Stimulated activated CD4-positive, alpha-beta T cell treated with anti-CD3 and anti-CD28 coated beads, TNF-alpha, amount 100 ng/mL, for 4 hours (primary cell): ENCODE measurements around the gene GSN.

Experiments used
- DNase-seq, 3 experiments: peaks; one replicate each; pipeline ENCODE4 v3.0.0-alpha.2; 2020; ENCODE audit warnings: low read depth in 3 of 3

GSN gene

GRCh38 chr9:121372239-121373010, 104.5 kb downstream of the GSN start:
- DNase-seq = no peak

GRCh38 chr9:121373011-121373729, 105.2 kb downstream of the GSN start:
- DNase-seq = no peak

GRCh38 chr9:121376214-121376830, 108.4 kb downstream of the GSN start:
- no peak for DNase-seq

- no peak for DNase-seq
Observed at GRCh38 chr9:121380846-121381245, 112.9 kb downstream of the GSN start.
